Mammary epithelial cell (primary cell): Measurements from ENCODE around the gene FAAP100.

Experiments used
- CTCF ChIP-seq, 2 donors: IDR thresholded peaks in 1 of 2; conservative IDR thresholded peaks in 1 of 2; 2 replicates each; pipeline ENCODE4 v1.5.1; 2011 to 2012; ENCODE audit warnings: inconsistent platforms in 2 of 2, low read length in 2 of 2, mild to moderate bottlenecking in 2 of 2, control low read depth in 1 of 2, low read depth in 1 of 2; ENCODE audit not compliant: insufficient read depth in 1 of 2; ENCODE audit errors: extremely low read depth in 1 of 2
- EZH2 ChIP-seq: IDR thresholded peaks from 2 replicates; pipeline ENCODE4 v1.6.1; 2012; ENCODE audit warnings: low read length, inconsistent platforms, borderline replicate concordance

GRCh38 chr17:81551458-81552243 is 502 bp downstream of the FAAP100 start:
- no peak for TF ChIP-seq EZH2
- TF ChIP-seq CTCF (conservative IDR thresholded peaks at IDR 0.05 in 1 of 2, IDR thresholded peaks at IDR 0.05 in 1 of 2; ENCODE audit: extremely low read depth in 1 of 2, insufficient read depth in 1 of 2, low read depth in 1 of 2, low read length in 2 of 2) = no peak
